Mammary epithelial cell (primary cell): ENCODE data around the gene HNRNPDL.

Source experiments
- CTCF ChIP-seq, 2 donors: IDR thresholded peaks in 1 of 2; conservative IDR thresholded peaks in 1 of 2; 2 replicates each; pipeline ENCODE4 v1.5.1; 2011 to 2012; ENCODE audit warnings: inconsistent platforms in 2 of 2, low read length in 2 of 2, mild to moderate bottlenecking in 2 of 2, control low read depth in 1 of 2, low read depth in 1 of 2; ENCODE audit not compliant: insufficient read depth in 1 of 2; ENCODE audit errors: extremely low read depth in 1 of 2
- EZH2 ChIP-seq: IDR thresholded peaks from 2 replicates; pipeline ENCODE4 v1.6.1; 2012; ENCODE audit warnings: low read length, inconsistent platforms, borderline replicate concordance

- no peak for TF ChIP-seq CTCF (conservative IDR thresholded peaks at IDR 0.05 in 1 of 2, IDR thresholded peaks at IDR 0.05 in 1 of 2; ENCODE audit: extremely low read depth in 1 of 2, insufficient read depth in 1 of 2, low read depth in 1 of 2, low read length in 2 of 2)
- TF ChIP-seq EZH2, result no peak
Measured at GRCh38 chr4:82473621-82474164, 43.4 kb upstream of the HNRNPDL start.
